HepG2 (cell line): ENCODE measurements around the gene NAP1L1.

Source experiments
- CEBPG ChIP-seq: IDR thresholded peaks from 2 replicates; pipeline ENCODE4 v1.6.1; 2016
- EP300 ChIP-seq, 3 experiments: sonication (generic) in 1 of 3; formaldehyde crosslinking in 1 of 3; IDR thresholded peaks; 2 replicates each; pipeline versions ENCODE4 v1.5.1 to v1.6.1; 2011 to 2020; ENCODE audit warnings: low read depth in 2 of 3, low read length in 2 of 3, borderline replicate concordance in 1 of 3, improper control_type of control experiment in 1 of 3, mild to moderate bottlenecking in 1 of 3, missing genetic modification reagents in 1 of 3, moderate library complexity in 1 of 3
- RORA ChIP-seq: sonication (generic); formaldehyde crosslinking; IDR thresholded peaks from 2 replicates; pipeline ENCODE4 v1.5.0; 2020; ENCODE audit warnings: mild to moderate bottlenecking, missing genetic modification reagents, moderate library complexity
- ZNF207 ChIP-seq: fragments of 450-650 bp; IDR thresholded peaks from 2 replicates; pipeline ENCODE4 v1.6.1; 2016; ENCODE audit warnings: antibody characterized with exemption, borderline replicate concordance
- TF ChIP-seq, protein P1 (sequence below): sonication (generic); formaldehyde crosslinking; IDR thresholded peaks from 2 replicates; pipeline ENCODE4 v1.4.0; 2020; ENCODE audit warnings: missing genetic modification reagents, borderline replicate concordance
- TF ChIP-seq, protein P2 (sequence below): sonication (generic); formaldehyde crosslinking; IDR thresholded peaks from 2 replicates; pipeline ENCODE4 v1.5.0; 2020; ENCODE audit warnings: mild to moderate bottlenecking, missing genetic modification reagents, moderate library complexity

DNA sequence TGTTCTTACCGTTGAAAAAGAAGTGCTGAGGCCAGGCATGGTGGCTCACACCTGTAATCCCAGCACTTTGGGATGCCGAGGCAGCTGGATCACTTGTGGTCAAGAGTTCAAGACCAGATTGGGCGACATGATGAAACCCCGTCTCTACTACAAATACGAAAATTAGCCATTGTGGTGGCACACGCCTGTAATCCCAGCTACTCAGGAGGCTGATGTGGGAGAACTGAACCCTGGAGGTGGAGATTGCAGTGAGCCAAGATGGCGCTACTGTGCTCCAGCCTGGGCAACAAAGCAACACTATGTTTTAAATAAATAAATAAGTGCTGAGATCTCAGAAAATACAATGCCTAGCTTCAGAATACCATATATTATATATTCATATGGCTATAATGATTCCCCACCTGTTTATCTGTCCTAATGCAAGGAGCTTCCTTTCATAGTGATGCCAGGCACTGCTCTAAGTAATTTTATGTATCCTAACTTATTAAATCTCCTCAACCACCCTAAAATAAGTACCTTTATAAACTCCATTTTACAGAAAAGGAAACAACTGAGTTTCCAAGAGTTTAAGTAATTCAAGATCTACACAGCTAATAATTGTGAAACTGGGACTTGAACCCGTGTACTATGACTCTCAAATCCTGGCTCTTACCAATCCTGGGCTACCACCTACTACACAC lies 60.2 kb downstream of the NAP1L1 start:
- TF ChIP-seq ZNF207, result no peak
- TF ChIP-seq RORA (CRISPR knock-in tag), result no peak
- no peak for TF ChIP-seq CEBPG (CRISPR knock-in tag)
- TF ChIP-seq, protein P1, sequence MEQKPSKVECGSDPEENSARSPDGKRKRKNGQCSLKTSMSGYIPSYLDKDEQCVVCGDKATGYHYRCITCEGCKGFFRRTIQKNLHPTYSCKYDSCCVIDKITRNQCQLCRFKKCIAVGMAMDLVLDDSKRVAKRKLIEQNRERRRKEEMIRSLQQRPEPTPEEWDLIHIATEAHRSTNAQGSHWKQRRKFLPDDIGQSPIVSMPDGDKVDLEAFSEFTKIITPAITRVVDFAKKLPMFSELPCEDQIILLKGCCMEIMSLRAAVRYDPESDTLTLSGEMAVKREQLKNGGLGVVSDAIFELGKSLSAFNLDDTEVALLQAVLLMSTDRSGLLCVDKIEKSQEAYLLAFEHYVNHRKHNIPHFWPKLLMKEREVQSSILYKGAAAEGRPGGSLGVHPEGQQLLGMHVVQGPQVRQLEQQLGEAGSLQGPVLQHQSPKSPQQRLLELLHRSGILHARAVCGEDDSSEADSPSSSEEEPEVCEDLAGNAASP (CRISPR knock-in tag), result no peak
- no peak for TF ChIP-seq EP300 (IDR thresholded peaks at IDR 0.05; ENCODE audit: low read depth in 2 of 2, low read length in 2 of 2)
- no peak for TF ChIP-seq EP300 (CRISPR knock-in tag; IDR thresholded peaks at IDR 0.05; ENCODE audit: borderline replicate concordance)
- TF ChIP-seq, protein P2, sequence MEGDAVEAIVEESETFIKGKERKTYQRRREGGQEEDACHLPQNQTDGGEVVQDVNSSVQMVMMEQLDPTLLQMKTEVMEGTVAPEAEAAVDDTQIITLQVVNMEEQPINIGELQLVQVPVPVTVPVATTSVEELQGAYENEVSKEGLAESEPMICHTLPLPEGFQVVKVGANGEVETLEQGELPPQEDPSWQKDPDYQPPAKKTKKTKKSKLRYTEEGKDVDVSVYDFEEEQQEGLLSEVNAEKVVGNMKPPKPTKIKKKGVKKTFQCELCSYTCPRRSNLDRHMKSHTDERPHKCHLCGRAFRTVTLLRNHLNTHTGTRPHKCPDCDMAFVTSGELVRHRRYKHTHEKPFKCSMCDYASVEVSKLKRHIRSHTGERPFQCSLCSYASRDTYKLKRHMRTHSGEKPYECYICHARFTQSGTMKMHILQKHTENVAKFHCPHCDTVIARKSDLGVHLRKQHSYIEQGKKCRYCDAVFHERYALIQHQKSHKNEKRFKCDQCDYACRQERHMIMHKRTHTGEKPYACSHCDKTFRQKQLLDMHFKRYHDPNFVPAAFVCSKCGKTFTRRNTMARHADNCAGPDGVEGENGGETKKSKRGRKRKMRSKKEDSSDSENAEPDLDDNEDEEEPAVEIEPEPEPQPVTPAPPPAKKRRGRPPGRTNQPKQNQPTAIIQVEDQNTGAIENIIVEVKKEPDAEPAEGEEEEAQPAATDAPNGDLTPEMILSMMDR (CRISPR knock-in tag), result no peak
